Transverse colon (tissue), 3 donors: ENCODE measurements around the gene TMPRSS9.

Experiments used
- CTCF ChIP-seq, 5 experiments: fragments of 200-600 bp in 3 of 5; fragments of 450-650 bp in 2 of 5; sonication (generic) in 3 of 5; IDR thresholded peaks; 1 replicate in 2 of 5; 2 replicates in 3 of 5; pipeline ENCODE4 v1.5.1; 2016 to 2017; ENCODE audit warnings: antibody characterized with exemption in 5 of 5, inconsistent platforms in 3 of 5, mild to moderate bottlenecking in 2 of 5, moderate library complexity in 1 of 5
- POLR2A ChIP-seq: fragments of 450-650 bp; IDR thresholded peaks from one replicate; pipeline ENCODE4 v1.6.1; 2016; ENCODE audit warnings: antibody characterized with exemption, mild to moderate bottlenecking, moderate library complexity

- TF ChIP-seq POLR2A (no peak), CTCF (IDR thresholded peaks at IDR 0.05) (no peak)
Observed at GRCh38 chr19:2371656-2372055, 11.6 kb downstream of the TMPRSS9 start.
